HG03135 (cell line): ENCODE results near the gene PRSS12.
"Not testable (repeated sequence)": the region's sequence is repeated elsewhere in the genome, so short reads cannot be mapped to it uniquely, and the experiment has no call there.

Experiments
- ATAC-seq: cut with Tn5 transposase; IDR thresholded peaks from one replicate; pipeline ENCODE4 v1.9.1; 2021; ENCODE audit warnings: mild to moderate bottlenecking, moderate library complexity; ENCODE audit not compliant: unreplicated experiment

PRSS12 gene

GRCh38 chr4:118325431-118325830, 27.4 kb downstream of the PRSS12 start:
- no peak for ATAC-seq

- no peak for ATAC-seq
Observed at GRCh38 chr4:118322831-118323502, 29.8 kb downstream of the PRSS12 start.

- ATAC-seq: no peak
Observed at GRCh38 chr4:118318931-118319330, 33.9 kb downstream of the PRSS12 start.

GRCh38 chr4:118317691-118318090, 35.1 kb downstream of the PRSS12 start:
- ATAC-seq: no peak

GRCh38 chr4:118314221-118314620, 38.6 kb downstream of the PRSS12 start:
- no peak for ATAC-seq

GRCh38 chr4:118313098-118313497, 39.7 kb downstream of the PRSS12 start:
- ATAC-seq: no peak

GRCh38 chr4:118308306-118309030, 44.3 kb downstream of the PRSS12 start:
- ATAC-seq: no peak

GRCh38 chr4:118307643-118308042, 45.2 kb downstream of the PRSS12 start:
- no peak for ATAC-seq

GRCh38 chr4:118299619-118300018, 53.2 kb downstream of the PRSS12 start:
- not testable (repeated sequence) for ATAC-seq

GRCh38 chr4:118296729-118297128, 56.1 kb downstream of the PRSS12 start:
- ATAC-seq: no peak

- no peak for ATAC-seq
Observed at GRCh38 chr4:118290951-118291350, 61.9 kb downstream of the PRSS12 start.

GRCh38 chr4:118289794-118290193, 63.0 kb downstream of the PRSS12 start:
- ATAC-seq: no peak

- ATAC-seq: no peak
Observed at GRCh38 chr4:118287711-118288451, 64.9 kb downstream of the PRSS12 start.

GRCh38 chr4:118286685-118287084, 66.1 kb downstream of the PRSS12 start:
- no peak for ATAC-seq

- no peak for ATAC-seq
Observed at GRCh38 chr4:118285931-118286330, 66.9 kb downstream of the PRSS12 start.

- peak; percentile 48 for ATAC-seq
Observed at GRCh38 chr4:118284169-118284568, 68.6 kb downstream of the PRSS12 start.

GRCh38 chr4:118282692-118283091, 70.1 kb downstream of the PRSS12 start:
- no peak for ATAC-seq

GRCh38 chr4:118281611-118282442, 71.0 kb downstream of the PRSS12 start:
- ATAC-seq: no peak

GRCh38 chr4:118280501-118281218, 72.1 kb downstream of the PRSS12 start:
- no peak for ATAC-seq

- ATAC-seq: no peak
Observed at GRCh38 chr4:118279920-118280432, 72.8 kb downstream of the PRSS12 start.
